Pons (tissue), 1 donor: ENCODE measurements around the gene IGF2.
A peak's percentile ranks its signal among the peaks of the same experiment; 100 is the strongest.
"Not testable (repeated sequence)": the region's sequence is repeated elsewhere in the genome, so short reads cannot be mapped to it uniquely, and the experiment has no call there.

Experiments
- DNase-seq: peaks from one replicate; pipeline ENCODE4 v3.0.0-alpha.2; 2016; ENCODE audit warnings: low spot score

IGF2 gene

GRCh38 chr11:2139123-2139521 lies at the start of gene IGF2:
TSS of gene IGF2 (minus strand) at chr11:2139389. CDS start at chr11:2135523, 3,866 bp downstream.
- no peak for DNase-seq

DNA sequence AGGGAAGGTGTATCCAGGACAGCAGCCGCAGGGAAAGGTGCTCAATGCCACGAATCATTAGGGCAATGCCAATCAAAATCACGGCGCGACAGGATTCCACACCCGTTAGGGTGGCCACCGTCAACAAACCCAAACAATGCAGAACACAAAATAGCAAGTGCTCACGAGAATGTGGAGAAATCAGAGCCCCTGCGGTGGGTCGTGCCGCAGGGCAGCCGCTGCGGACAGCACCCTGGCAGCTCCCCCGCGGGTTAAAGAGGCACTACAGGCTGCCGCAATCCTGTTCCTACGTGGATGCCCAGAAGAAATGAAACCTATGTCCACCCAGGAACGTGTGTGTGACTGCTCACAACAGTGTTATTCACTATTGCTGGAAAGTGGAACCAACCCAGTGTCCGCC lies 49.6 kb upstream of the IGF2 start:
- DNase-seq = no peak

DNA sequence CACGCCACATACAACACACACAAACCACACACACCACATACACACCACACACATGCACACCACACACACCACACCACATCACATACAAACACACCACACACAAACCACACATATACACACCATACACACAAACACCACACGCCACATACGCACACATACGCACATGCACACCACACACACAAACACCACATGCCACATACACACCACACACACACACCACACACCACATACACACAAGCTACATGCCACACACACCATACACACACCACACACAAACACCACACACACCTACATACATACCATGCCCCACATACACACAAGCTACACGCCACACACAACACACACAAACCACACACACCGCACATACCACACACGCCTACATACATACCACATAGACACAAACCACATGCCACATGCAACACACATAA lies 48.1 kb upstream of the IGF2 start:
- no peak for DNase-seq

DNA sequence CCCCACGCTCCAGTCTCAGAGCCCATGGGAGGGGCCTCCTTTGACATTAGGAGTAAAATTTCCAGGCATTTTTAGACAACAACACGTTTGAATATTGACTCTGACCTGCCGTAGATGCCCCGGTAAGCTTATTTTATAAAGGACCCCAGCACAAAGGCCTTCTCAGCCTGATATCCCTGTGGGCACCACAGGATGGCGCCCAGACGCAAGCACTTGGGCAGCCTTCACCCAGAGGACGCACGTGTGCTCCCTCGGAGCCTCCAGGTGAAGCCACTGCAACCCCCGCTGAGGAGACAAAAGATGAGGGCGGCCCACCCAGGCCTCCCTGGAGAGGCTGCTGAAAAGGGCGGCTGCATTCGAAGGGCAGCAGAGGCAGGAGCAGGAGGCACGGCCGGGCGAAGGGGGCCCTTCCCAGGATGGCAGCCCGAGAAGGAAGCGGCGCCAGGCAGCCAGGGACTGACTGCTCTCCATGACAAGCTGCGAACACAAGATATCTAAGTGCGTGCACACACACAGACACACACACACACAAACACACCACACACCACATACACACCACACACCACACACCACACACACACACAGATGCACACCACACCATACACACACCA lies 47.6 kb upstream of the IGF2 start:
- DNase-seq = peak; percentile 16

DNA sequence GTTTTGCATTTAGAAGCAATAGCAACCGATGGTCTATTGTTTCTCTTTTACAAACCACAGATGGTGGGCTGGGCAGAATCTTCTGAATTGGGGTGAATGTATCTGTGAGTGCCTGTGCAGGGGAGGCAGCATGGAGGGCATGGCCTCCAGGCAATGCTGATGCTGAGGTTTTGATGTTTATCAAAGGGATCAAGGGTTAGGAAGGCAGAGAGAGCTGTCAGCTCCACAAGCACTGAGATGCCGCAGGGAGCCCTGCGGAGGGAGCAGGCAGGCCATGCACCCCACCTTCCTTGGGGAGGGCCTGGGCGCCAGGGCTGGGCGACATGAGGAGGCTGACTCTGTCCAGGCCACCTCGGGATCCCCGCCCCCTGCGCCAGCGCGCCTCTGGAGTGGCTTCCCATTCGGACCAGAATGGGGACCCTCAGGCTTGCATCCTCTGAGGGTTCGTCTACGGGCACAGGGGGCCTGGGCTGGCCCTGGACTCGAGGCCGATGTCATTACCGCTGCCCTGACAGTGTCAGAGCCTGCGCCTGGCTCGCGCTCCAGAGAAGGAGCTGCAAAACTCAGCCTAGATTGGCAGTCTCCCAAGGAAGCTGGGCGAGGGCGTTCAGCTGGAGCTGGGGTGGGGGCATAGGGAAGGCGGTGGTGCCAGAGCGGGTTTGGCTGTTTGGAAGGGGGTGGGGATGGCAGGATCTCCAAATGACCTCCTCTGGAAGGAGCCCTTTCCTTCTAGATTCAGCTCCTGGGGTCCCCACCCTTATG lies 46.3 kb upstream of the IGF2 start:
- no peak for DNase-seq

DNA sequence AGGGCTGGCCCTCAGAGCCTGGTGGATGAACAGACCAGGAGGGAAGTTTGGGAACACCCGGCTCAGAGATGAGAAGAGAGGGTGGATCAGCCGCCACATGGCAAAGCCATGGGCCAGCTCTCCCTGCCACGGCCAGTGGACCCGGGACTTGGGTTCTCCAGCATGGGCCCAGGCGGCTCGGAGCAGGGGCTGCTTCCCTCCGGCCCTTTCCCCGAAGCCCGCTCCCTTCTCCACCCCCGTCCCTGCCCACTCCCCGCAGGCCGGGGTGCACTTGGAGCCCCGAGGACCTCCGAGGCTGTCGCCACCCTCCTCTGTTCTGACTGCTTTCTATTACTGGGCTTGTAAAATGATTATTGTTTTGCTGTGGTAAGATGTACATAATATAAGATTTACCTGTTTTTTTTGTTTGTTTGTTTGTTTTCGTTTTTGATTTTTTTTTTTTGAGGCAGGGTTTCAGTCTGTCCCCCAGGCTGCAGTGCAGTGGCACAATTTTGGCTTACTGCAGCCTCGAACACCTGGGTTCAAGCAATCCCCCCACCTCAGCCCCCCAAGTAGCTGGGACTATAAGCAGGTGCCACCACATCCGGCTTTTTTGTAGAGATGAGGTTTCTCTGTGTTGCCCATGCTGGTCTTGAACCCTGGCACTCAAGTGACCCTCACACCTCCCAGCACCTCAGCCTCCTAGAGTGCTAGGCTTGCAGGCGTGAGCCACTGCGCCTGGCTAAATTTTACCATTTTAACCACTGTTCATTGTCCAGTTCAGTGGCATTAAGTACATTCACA lies 43.7 kb upstream of the IGF2 start:
- no peak for DNase-seq

GRCh38 chr11:2182075-2182474 lies 42.9 kb upstream of the IGF2 start:
- DNase-seq = no peak

GRCh38 chr11:2180789-2181370 lies 41.7 kb upstream of the IGF2 start:
- DNase-seq = no peak

GRCh38 chr11:2180347-2180746 lies 41.2 kb upstream of the IGF2 start:
- DNase-seq = no peak

- DNase-seq = no peak
Observed at GRCh38 chr11:2179516-2179915, 40.3 kb upstream of the IGF2 start.

- DNase-seq = no peak
Observed at GRCh38 chr11:2178906-2179494, 39.8 kb upstream of the IGF2 start.

DNA sequence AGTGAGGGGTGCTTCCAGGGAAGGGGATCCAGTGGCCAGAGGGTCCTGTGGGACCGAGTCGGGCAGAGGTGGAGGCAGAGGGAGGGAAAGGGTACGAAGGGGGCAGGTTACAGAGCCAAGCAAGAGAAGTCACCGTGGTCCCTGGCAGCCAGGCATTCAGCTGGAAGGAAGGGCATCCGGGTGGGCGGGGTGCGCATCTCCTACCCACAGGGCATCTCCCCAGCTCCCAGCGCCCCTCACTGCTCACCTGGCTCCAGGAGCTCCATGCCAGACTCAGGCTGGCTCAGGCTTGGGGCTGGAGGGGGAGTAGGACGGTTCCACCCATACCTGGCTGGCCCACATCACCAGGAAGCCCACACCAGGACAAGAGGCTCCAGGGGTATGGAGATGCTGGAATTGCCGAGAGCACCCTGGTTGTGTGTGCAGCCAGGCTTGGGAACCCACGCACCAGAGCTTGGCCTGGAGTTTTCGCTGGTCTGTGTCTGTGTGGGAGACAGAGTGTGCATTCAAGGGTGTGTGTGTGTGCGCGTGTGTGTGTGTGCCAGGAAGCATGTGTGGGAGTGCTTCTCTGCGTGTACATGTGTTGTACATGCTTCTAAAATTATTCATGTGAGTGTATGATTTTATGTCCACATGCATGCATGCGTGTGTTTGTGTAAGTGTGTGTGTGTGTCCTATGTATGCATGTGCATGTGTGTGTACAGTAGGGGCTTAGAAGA lies 39.0 kb upstream of the IGF2 start:
- not testable (repeated sequence) for DNase-seq

GRCh38 chr11:2177076-2177475 lies 37.9 kb upstream of the IGF2 start:
- DNase-seq = no peak

GRCh38 chr11:2176389-2176900 lies 37.3 kb upstream of the IGF2 start:
- DNase-seq = no peak

DNA sequence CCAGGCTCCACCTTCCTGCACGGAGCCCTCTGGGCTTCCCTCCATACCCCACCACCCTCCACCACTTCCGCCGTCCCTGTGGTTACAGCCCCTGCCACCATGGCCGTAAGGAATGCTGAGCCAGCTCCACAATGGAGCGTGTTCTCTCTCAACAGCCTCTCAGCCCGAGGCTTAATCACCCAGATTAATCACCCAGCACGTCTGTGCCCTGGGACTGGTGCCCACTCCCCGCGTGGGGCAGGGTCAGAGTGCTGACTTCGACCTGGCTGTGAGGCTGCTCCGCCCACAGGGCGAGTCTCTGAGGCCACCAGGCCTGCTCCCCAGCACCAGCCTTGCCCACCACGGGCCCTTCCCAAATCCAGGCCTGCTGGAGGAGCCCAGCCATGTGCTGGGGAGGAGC lies 36.5 kb upstream of the IGF2 start:
- no peak for DNase-seq

DNA sequence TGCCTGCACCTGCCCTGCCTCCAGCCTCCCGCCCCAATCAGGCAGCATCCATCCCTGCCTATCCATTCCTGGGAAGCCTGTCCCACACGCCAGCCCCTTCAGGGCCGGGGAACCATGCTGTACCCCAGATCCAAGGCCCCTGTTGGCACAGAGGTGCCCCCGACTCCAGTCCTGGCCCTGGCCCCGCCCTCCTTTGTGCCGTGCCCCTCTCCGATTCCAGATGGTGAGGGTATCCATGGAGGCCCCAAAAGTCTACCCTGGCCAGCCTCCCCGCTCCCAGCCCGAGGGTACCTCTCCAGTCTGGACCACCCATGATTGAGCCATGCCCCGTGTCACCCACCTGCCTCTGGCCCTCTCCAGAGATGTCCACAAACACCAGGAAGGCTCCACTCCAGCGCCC lies 35.2 kb upstream of the IGF2 start:
- no peak for DNase-seq

GRCh38 chr11:2173761-2174160 lies 34.6 kb upstream of the IGF2 start:
- no peak for DNase-seq

DNA sequence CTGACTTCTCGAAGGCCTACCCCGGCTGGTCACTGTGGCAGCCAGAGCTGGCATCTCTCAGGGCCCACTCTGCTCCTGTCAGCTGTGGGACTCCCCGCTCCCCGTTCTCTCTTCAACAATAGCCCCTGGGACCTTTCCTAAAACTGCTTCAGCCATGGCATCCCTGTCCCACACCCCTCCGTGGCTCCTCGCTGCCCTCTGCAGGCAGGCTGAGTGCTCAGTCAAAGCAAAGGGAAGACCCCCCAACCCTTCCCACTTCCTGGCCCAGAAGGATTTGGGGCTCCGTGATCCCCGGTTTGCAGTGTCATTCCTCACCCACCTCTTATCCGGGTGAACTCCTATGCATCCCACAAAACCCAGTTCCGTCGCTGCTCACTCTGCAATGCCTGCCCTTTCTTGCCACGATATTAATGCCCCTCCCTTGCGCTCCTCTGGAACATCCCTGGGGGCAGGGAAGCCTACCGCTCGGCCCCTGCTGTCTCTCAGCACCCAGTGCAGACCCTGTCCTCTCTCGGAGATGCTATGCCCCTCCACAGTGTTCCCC lies 34.0 kb upstream of the IGF2 start:
- no peak for DNase-seq

- no peak for DNase-seq
Observed at GRCh38 chr11:2172676-2173075, 33.5 kb upstream of the IGF2 start.

DNA sequence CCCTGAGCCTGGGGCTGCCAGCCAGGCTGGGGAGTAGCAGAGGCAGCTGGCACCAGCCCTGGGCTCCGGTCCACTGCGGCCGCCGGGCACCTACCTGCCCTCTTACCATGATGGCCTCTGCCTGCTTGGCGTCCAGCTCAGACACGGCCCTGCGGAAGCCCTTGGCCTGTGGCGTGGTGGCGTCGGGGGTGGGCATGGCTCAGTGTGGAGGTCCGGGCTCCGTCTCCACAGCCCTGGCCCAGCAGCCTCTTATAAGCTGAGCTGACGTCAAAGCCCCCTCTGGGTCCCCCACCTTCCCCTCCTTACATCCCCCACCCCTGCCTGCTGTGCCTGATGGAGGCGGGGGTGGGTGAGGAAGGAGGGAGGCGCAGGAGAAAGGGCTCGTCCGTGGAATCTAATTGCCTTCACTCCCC lies 32.4 kb upstream of the IGF2 start, which contains the start of gene TH:
Gene TH (minus strand): TSS at position 225 of the 413 bp plus-strand sequence. CDS start 29 bp downstream, at position 196.
- no peak for DNase-seq
